HG03280 (cell line): Measurements from ENCODE around the gene LRFN2.

ENCODE experiments used
- ATAC-seq: cut with Tn5 transposase; IDR thresholded peaks from one replicate; pipeline ENCODE4 v1.9.1; 2021; ENCODE audit warnings: mild to moderate bottlenecking, moderate library complexity; ENCODE audit not compliant: unreplicated experiment

The LRFN2 gene

GRCh38 chr6:40408786-40409542, 178.2 kb downstream of the LRFN2 start:
- ATAC-seq = no peak

- no peak for ATAC-seq
Observed at GRCh38 chr6:40407239-40407638, 179.9 kb downstream of the LRFN2 start.

GRCh38 chr6:40406175-40406574, 181.0 kb downstream of the LRFN2 start:
- no peak for ATAC-seq

- no peak for ATAC-seq
Observed at GRCh38 chr6:40400738-40401137, 186.4 kb downstream of the LRFN2 start.

- ATAC-seq = no peak
Observed at GRCh38 chr6:40399888-40400457, 187.2 kb downstream of the LRFN2 start.

- ATAC-seq = no peak
Observed at GRCh38 chr6:40398810-40399477, 188.2 kb downstream of the LRFN2 start.

GRCh38 chr6:40398034-40398691, 189.0 kb downstream of the LRFN2 start:
- ATAC-seq = no peak

GRCh38 chr6:40397287-40398033, 189.7 kb downstream of the LRFN2 start:
- no peak for ATAC-seq

GRCh38 chr6:40395698-40396076, 191.5 kb downstream of the LRFN2 start:
- ATAC-seq = no peak

GRCh38 chr6:40395066-40395697, 192.0 kb downstream of the LRFN2 start:
- ATAC-seq = no peak

GRCh38 chr6:40394381-40394780, 192.8 kb downstream of the LRFN2 start:
- ATAC-seq = no peak

GRCh38 chr6:40393641-40394040, 193.5 kb downstream of the LRFN2 start:
- no peak for ATAC-seq

- ATAC-seq = no peak
Observed at GRCh38 chr6:40392589-40392988, 194.6 kb downstream of the LRFN2 start.

GRCh38 chr6:40391851-40392517, 195.2 kb downstream of the LRFN2 start:
- ATAC-seq = no peak

GRCh38 chr6:40391086-40391485, 196.1 kb downstream of the LRFN2 start:
- ATAC-seq = no peak

GRCh38 chr6:40390144-40390800, 196.9 kb downstream of the LRFN2 start:
- ATAC-seq = no peak

GRCh38 chr6:40389254-40389653, 197.9 kb downstream of the LRFN2 start:
- ATAC-seq = no peak

- no peak for ATAC-seq
Observed at GRCh38 chr6:40387871-40388264, 199.3 kb downstream of the LRFN2 start.

GRCh38 chr6:40387127-40387870, 199.9 kb downstream of the LRFN2 start:
- no peak for ATAC-seq
